Fibroblast of pulmonary artery (primary cell): ENCODE data around the gene MBD6.

Experiments used
- DNase-seq: peaks from one replicate; pipeline ENCODE4 v3.0.0-alpha.2; 2010; ENCODE audit warnings: low read depth
- H3K4me3 ChIP-seq: replicated peaks from 2 replicates; pipeline ENCODE4 v1.5.1; 2011; ENCODE audit warnings: low read depth, mild to moderate bottlenecking, control low read depth, low read length, moderate library complexity
- TF ChIP-seq, protein P1 (sequence below): IDR thresholded peaks from 2 replicates; pipeline ENCODE4 v1.5.1; 2011; ENCODE audit warnings: mild to moderate bottlenecking, control low read depth, low read length, inconsistent platforms; ENCODE audit errors: missing control alignments

MBD6 gene

DNA sequence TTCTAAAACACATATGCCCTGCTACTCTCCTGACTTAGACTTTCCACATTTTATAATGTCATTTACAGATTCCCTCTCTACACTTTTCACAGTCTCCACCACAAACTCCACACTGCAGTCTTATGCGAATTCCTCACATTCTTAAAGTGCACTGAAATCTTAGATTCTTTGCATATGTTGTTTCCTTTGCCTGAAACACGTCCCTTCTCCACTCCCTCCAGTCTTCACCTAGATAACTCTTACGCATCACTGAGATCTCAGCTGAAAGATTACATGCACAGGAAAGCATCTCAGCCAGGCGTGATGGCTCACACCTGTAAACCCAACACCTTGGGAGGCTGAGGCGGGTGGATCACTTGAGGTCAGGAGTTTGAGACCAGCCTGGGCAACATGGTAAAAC, 39.2 kb upstream of the MBD6 start:
- H3K4me3 ChIP-seq, result no peak overlapping the region
- TF ChIP-seq, protein P1, sequence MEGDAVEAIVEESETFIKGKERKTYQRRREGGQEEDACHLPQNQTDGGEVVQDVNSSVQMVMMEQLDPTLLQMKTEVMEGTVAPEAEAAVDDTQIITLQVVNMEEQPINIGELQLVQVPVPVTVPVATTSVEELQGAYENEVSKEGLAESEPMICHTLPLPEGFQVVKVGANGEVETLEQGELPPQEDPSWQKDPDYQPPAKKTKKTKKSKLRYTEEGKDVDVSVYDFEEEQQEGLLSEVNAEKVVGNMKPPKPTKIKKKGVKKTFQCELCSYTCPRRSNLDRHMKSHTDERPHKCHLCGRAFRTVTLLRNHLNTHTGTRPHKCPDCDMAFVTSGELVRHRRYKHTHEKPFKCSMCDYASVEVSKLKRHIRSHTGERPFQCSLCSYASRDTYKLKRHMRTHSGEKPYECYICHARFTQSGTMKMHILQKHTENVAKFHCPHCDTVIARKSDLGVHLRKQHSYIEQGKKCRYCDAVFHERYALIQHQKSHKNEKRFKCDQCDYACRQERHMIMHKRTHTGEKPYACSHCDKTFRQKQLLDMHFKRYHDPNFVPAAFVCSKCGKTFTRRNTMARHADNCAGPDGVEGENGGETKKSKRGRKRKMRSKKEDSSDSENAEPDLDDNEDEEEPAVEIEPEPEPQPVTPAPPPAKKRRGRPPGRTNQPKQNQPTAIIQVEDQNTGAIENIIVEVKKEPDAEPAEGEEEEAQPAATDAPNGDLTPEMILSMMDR, result no peak
- DNase-seq, result peak; percentile 59

DNA sequence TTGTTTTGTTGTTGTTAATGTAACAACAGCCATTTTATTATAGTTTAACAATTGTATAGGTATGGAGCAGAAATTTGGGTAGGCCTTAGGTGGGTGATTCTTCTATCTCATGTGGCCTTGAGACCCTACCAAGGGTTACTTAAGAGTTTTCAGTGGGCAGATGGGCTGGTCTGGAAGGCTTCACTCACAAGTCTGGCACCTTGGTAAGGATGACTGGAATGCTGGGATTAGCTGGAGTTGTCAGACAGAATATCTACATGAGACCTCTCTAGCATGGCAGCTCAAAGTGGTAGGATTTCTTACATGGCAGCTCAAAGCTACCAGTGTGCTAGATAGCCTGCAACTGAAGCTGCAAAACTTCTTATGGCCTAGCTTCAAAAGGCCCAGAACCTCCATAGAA, 36.9 kb upstream of the MBD6 start:
- TF ChIP-seq, protein P1, result no peak
- no peak overlapping the region for H3K4me3 ChIP-seq
- no peak for DNase-seq

DNA sequence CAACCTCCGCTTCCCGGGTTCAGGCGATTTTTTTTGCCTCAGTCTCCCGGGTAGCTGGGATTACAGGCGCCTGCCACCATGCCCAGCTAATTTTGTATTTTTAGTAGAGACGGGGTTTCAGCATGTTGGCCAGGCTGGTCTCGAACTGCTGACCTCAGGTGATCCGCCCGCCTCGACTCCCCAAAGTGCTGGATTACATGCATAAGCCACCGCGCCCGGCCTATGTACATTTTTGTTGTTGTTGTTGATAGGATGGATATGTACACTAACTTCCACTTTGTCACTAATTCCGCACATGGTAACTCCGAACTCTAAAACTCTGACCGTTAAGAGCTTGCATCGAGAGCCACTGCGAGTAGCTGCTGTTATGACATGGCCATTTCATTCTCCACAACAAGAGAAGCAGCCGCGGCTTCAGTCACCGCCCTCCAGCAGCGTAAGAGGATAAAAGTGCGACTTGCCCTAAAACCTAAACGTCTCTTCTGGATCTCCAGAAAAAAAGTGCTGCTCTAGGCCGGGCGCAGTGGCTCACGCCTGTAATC, 35.5 kb upstream of the MBD6 start:
- TF ChIP-seq, protein P1, result no peak
- no peak for DNase-seq
- peak overlapping the region; percentile 99 for H3K4me3 ChIP-seq

DNA sequence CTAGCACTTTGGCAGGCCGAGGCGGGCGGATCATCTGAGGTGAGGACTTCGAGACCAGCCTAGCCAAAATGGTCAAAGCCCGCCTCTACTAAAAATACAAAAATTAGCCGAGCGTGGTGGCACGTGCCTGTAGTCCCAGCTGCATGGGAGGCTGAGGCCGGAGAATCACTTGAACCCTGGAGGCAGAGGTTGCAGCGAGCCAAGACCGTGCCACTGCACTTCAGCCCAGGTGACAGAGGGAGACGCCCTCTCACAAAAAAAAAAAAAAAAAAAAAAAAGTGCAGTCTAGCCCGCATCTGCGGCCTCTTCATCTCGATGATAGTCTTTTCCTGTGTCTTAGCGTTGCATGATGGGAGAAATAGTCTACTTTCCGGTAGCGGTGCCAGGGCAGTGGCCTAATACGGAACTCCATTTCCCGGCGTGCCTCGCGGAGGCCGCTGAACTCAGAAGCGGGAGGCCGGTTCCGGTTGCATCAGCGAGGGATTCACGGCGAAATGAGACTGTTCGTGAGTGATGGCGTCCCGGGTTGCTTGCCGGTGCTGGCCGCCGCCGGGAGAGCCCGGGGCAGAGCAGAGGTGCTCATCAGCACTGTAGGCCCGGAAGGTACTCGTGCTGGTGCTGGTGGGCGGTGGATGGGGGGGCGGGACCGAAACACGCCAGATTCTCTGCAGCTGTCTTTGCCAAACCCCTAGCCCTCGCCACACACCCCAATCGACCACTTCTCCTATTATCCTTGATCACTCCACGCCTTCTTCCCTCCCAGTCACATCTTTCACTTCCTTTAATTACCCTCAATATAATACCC, 34.8 kb upstream of the MBD6 start, which contains the start of gene MARS1:
MARS1 (plus strand) TSS at position 472 of the 805 bp plus-strand sequence; CDS start at position 495, 23 bp downstream.
- DNase-seq, result peak; percentile 97
- H3K4me3 ChIP-seq, result peak within 1 kb of the TSS; percentile 99
- TF ChIP-seq, protein P1, result no peak

DNA sequence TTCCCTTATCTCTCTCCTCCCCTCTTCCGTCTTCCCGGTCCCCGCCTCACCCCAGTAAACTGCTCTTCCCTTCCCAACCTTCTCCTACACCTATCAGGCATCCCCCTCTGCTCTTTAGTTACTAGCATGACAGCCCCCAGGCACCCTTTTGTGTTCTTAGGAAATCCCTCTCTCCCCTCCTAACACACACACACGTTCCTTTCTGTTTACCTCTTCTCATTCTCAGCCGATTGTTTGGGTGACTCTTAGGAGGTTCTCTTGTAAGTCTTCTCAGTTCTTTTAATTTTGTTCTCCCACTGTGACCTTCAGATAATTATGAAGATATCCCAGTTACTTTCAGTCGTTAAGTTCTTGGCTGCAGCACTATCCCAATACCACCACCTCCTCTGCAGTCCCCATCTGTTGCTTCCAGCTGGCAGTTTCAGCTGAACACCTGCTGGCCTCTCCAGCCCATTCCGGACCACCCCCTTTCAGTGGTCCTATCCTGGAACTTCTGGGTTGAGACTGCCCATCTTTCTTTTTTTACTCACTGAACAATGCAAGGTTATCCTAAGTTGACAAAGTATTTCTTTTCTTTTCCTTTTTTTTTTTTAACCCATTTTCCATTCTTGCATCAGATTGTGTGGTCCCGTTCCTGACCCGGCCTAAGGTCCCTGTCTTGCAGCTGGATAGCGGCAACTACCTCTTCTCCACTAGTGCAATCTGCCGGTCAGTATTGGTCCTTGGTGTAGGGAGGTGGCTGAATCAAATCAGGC, 34.0 kb upstream of the MBD6 start:
- DNase-seq, result no peak
- TF ChIP-seq, protein P1, result no peak
- peak overlapping the region; percentile 99 for H3K4me3 ChIP-seq

DNA sequence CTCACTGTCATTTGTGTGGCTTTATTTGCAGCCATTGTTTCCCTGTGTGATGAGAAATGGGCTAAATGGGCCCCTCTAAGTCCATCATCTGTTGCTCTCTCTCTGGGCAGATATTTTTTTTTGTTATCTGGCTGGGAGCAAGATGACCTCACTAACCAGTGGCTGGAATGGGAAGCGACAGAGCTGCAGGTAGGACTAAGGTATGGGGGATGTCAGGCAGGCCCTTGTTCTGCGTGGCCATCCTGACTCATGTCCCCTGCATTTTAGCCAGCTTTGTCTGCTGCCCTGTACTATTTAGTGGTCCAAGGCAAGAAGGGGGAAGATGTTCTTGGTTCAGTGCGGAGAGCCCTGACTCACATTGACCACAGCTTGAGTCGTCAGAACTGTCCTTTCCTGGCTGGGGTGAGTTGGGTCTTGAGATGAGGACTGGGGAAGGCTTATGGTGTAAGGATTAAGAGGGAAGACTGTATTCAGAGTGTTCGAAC, 33.4 kb upstream of the MBD6 start:
- DNase-seq, result no peak
- peak overlapping the region; percentile 99 for H3K4me3 ChIP-seq
- TF ChIP-seq, protein P1, result no peak
